Keratinocyte (primary cell): ENCODE measurements around the gene CYP2E1.

ENCODE experiments used
- CTCF ChIP-seq, 3 experiments: IDR thresholded peaks in 1 of 3; conservative IDR thresholded peaks in 1 of 3; optimal IDR thresholded peaks in 1 of 3; 2 replicates in 2 of 3; 3 replicates in 1 of 3; pipeline versions ENCODE3 to v1.5.1; 2011; ENCODE audit warnings: low read length in 3 of 3, mild to moderate bottlenecking in 3 of 3, moderate library complexity in 2 of 3, control low read depth in 1 of 3, inconsistent platforms in 1 of 3; ENCODE audit not compliant: insufficient read depth in 2 of 3; ENCODE audit errors: extremely low read depth in 1 of 3
- EZH2 ChIP-seq: IDR thresholded peaks from one replicate; pipeline ENCODE4 v1.6.1; 2012; ENCODE audit warnings: inconsistent platforms, mild to moderate bottlenecking, low read length, moderate library complexity

GRCh38 chr10:133488354-133488753 is 38.8 kb upstream of the CYP2E1 start:
- TF ChIP-seq CTCF (optimal IDR thresholded peaks at IDR 0.05 in 1 of 3, IDR thresholded peaks at IDR 0.05 in 1 of 3, conservative IDR thresholded peaks at IDR 0.05 in 1 of 3; ENCODE audit: extremely low read depth in 1 of 3, insufficient read depth in 2 of 3, low read length in 3 of 3) (no peak), EZH2 (no peak)
